OCI-LY7 (cell line): ENCODE data around the gene ELK3. TPM values are rescaled to one million over a fixed set of nuclear protein-coding genes. Genes with fewer than 3 reads are reported as not detected.

Experiments used
- Bru-seq: library from RNA; stranded (reverse); fragments of 400-500 nt; gene quantifications from one replicate; lab custom pipeline; 2021; lab: Mats Ljungman, UMichigan
- BruChase-seq, 2 experiments: library from RNA; stranded (reverse); fragments of 400-500 nt; gene quantifications; one replicate each; lab custom pipeline; 2021; lab: Mats Ljungman, UMichigan
- BruUV-seq: library from RNA; stranded (reverse); fragments of 400-500 nt; replicated peaks from 2 replicates; lab custom pipeline; 2021; lab: Mats Ljungman, UMichigan
- CTCF ChIA-PET: fragments of 300-600 bp; sonication (Branson Sonifier 250); formaldehyde crosslinking; loops from one replicate; lab custom pipeline; 2022; ENCODE audit warnings: antibody characterized with exemption; ENCODE audit not compliant: unreplicated experiment; lab: Charles Lee
- POLR2A ChIA-PET: fragments of 300-600 bp; sonication (Branson Sonifier 250); formaldehyde crosslinking; loops from one replicate; lab custom pipeline; 2022; ENCODE audit warnings: antibody characterized with exemption; lab: Charles Lee
- DNase-seq: peaks from one replicate; pipeline ENCODE4 v3.0.0-alpha.2; 2015; ENCODE audit warnings: low spot score
- H2AFZ ChIP-seq: fragments of 200-600 bp; sonication (generic), shearing (Covaris generic); 2 replicates; pipeline ENCODE4 v1.6.1; 2014; ENCODE audit warnings: mild to moderate bottlenecking, antibody characterized with exemption, low read length, moderate library complexity
- H3K27ac ChIP-seq: fragments of 200-600 bp; sonication (generic); 2 replicates; pipeline ENCODE4 v1.5.1; 2014; ENCODE audit warnings: mixed run types, low read depth, mild to moderate bottlenecking, moderate library complexity, low read length, inconsistent platforms; ENCODE audit not compliant: poor library complexity, severe bottlenecking
- H3K36me3 ChIP-seq: fragments of 200-600 bp; sonication (generic); 2 replicates; pipeline ENCODE4 v1.6.1; 2014; ENCODE audit warnings: mild to moderate bottlenecking, antibody characterized with exemption, low read length, moderate library complexity, mixed read lengths; ENCODE audit not compliant: insufficient read depth
- H3K4me1 ChIP-seq: fragments of 200-600 bp; sonication (generic); 2 replicates; pipeline ENCODE4 v1.5.1; 2014; ENCODE audit warnings: mild to moderate bottlenecking, low read length; ENCODE audit not compliant: insufficient read depth, poor library complexity, severe bottlenecking
- H3K4me2 ChIP-seq: fragments of 200-600 bp; sonication (generic); 2 replicates; pipeline ENCODE4 v1.6.1; 2014; ENCODE audit warnings: mild to moderate bottlenecking, low read length
- H3K4me3 ChIP-seq: fragments of 200-600 bp; sonication (generic); 2 replicates; pipeline ENCODE4 v1.5.1; 2014; ENCODE audit warnings: mild to moderate bottlenecking, low read depth, low read length; ENCODE audit not compliant: poor library complexity, severe bottlenecking
- H3K79me2 ChIP-seq: fragments of 200-600 bp; sonication (generic); 2 replicates; pipeline ENCODE4 v1.6.1; 2016; ENCODE audit warnings: low read depth, mild to moderate bottlenecking, low read length, moderate library complexity, mixed read lengths; ENCODE audit not compliant: insufficient read depth
- H3K9me2 ChIP-seq: fragments of 200-600 bp; sonication (generic); 2 replicates; pipeline ENCODE4 v1.6.1; 2016; ENCODE audit warnings: mild to moderate bottlenecking, low read length, mixed read lengths; ENCODE audit not compliant: insufficient read depth
- H3K9me3 ChIP-seq: fragments of 200-600 bp; sonication (generic); 2 replicates; pipeline ENCODE4 v1.6.1; 2014; ENCODE audit warnings: mild to moderate bottlenecking, mixed run types, low read length, mixed read lengths
- H4K20me1 ChIP-seq: fragments of 200-600 bp; sonication (generic); 2 replicates; pipeline ENCODE4 v1.6.1; 2014; ENCODE audit warnings: mild to moderate bottlenecking, antibody characterized with exemption, low read length, moderate library complexity, mixed read lengths; ENCODE audit not compliant: insufficient read depth
- EZH2phosphoT487 ChIP-seq: fragments of 200-600 bp; sonication (generic); IDR thresholded peaks from 2 replicates; pipeline ENCODE4 v1.6.1; 2018; ENCODE audit warnings: low read depth, borderline replicate concordance, mild to moderate bottlenecking, mixed run types, antibody characterized with exemption, low read length, moderate library complexity, mixed read lengths
- intact Hi-C: fragments of 100-400 bp; cut with micrococcal nuclease; formaldehyde crosslinking; loops from one replicate; pipeline ENCODE4 v1.10.0; 2022; ENCODE audit not compliant: unreplicated experiment
- long read RNA-seq: library from polyadenylated mRNA; stranded (forward); transcript quantifications from one replicate; pipeline ENCODE4 v2.0.0, GENCODE V29; 2022
- total RNA-seq, 2 experiments: library from RNA; depleted of rRNA in 1 of 2; stranded (reverse); fragments of >200 nt in 1 of 2; shearing (Covaris generic) in 1 of 2; gene quantifications; 2 replicates each; pipeline ENCODE4 v1.2.3, GENCODE V29; 2014 to 2022
- TF ChIP-seq, protein P1 (sequence below): fragments of 200-600 bp; sonication (generic); conservative IDR thresholded peaks from 2 replicates; pipeline ENCODE4 v1.5.1; 2014; ENCODE audit warnings: mild to moderate bottlenecking, antibody characterized with exemption, low read length, moderate library complexity, mixed read lengths

The ELK3 gene
- total RNA-seq (2014; rRNA removed; shearing (Covaris generic)) (1.9 and 2.2 TPM in 2 replicates), total RNA-seq (2022) (2.5 and 4.2 TPM in 2 replicates), Bru-seq, nascent RNA (percentile 42 among the genes with signal in this experiment), BruChase-seq, experiment 1, labeled RNA remaining after a 6-hour chase (percentile 46 among the genes with signal in this experiment), BruChase-seq, experiment 2, labeled RNA remaining after a 2-hour chase (percentile 42 among the genes with signal in this experiment)
- long read RNA-seq, full-length matches to known transcripts: 2 of 2 reads
- long read RNA-seq, partial matches to known transcripts: 0 of 2 reads
- long read RNA-seq, other reads (novel, unspliced or antisense): 0 of 2 reads

DNA sequence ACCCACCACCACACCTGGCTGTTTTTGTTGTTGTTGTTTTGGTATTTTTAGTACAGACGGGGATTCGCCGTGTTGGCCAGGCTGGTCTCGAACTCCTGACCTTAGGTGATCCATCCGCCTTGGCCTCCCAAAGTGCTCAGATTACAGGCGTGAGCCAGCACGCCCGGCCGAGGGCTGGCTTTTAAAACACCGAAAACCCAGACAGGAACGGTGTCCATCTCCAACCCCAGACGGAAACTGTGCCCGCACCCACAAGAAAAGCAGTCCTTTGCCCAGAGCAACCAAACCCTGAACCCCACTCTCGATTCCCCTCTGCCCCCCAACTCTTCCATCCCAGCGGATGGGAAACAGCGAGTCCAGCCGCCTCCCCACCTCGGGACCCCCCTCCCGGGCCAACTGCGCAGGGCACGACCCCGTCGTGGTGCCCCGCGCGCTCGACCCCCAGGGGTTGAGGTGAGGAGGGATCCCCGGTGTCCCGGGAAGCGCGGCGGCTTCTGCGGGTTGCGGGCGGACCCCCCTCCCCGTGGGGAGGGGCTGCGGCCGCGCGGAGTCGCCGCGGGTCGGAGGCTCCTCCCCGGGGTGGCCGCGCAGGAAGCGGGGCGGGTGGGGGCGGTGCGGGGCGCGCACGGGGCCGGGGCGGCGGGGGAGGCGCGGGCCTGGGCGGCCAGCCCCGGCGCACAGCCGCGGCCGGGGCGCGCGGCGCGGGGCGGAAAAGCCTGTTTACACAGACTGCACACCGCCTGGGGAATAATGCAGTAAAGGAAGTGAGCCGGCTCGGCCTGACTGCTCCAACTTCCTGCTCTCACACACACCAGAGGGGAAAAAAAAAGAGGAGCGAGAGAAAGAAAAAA is at the start of gene ELK3:
TSS of gene ELK3 (plus strand) at position 651 of the 851 bp plus-strand sequence.
- Histone ChIP-seq H3K9me3 (no peaks in the 10 kb centered on the region), H3K9me2 (no peaks in the 10 kb centered on the region), H3K4me3 (peak within 1 kb of the TSS; percentile 86), H4K20me1 (no peaks in the 10 kb centered on the region), H3K4me2 (peak within 1 kb of the TSS; percentile 99), H3K36me3 (no peaks in the 10 kb centered on the region), H2AFZ (peak within 1 kb of the TSS; percentile 69), H3K4me1 (peaks cover 60% of the 10 kb centered on the region), H3K27ac (peak within 1 kb of the TSS; percentile 46), H3K79me2 (peaks cover 7% of the 10 kb centered on the region; the same call in 1 of the 2 replicates)
- ChIA-PET CTCF (no interaction called here), POLR2A (interaction anchor here (0.8 kb wide), 1 partner anchor 167 kb away, joined by 3 read pairs; no protein-coding TSS in a partner anchor)
- no peak for TF ChIP-seq EZH2phosphoT487
- TF ChIP-seq, protein P1, sequence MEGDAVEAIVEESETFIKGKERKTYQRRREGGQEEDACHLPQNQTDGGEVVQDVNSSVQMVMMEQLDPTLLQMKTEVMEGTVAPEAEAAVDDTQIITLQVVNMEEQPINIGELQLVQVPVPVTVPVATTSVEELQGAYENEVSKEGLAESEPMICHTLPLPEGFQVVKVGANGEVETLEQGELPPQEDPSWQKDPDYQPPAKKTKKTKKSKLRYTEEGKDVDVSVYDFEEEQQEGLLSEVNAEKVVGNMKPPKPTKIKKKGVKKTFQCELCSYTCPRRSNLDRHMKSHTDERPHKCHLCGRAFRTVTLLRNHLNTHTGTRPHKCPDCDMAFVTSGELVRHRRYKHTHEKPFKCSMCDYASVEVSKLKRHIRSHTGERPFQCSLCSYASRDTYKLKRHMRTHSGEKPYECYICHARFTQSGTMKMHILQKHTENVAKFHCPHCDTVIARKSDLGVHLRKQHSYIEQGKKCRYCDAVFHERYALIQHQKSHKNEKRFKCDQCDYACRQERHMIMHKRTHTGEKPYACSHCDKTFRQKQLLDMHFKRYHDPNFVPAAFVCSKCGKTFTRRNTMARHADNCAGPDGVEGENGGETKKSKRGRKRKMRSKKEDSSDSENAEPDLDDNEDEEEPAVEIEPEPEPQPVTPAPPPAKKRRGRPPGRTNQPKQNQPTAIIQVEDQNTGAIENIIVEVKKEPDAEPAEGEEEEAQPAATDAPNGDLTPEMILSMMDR: no peak
- DNase-seq: peak; percentile 77
- BruUV-seq: no TSS peak
- intact Hi-C loops: loop anchor here (10.0 kb wide), 1 partner anchor 619 kb away; no protein-coding TSS in a partner anchor

DNA sequence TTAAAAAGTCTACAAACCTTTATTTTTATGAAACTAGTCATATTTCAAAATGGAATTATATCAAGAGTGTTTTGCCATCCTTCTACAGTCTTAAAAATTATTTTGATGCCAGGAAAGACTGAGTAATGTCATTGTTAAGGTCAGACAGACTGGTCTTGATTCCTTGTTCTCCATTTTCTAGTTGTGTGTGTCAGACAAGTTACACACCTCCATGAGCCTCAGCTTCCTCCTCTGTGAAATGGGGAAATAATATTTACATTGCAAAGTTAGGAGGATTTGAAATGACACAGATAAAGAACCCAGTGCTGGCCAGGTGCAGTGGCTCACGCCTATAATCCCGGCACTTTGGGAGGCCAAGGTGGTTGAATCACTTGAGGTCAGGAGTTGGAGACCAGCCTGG is 47.4 kb upstream of the ELK3 start:
- intact Hi-C loops: no loop called here
- H3K9me2 ChIP-seq: no peaks in the 10 kb centered on the region
- ChIA-PET CTCF (no interaction called here), POLR2A (interaction anchor here (0.9 kb wide), 1 partner anchor 15 kb away, joined by 3 read pairs; no protein-coding TSS in a partner anchor)
- H3K4me2 ChIP-seq: no peak overlapping the region
- TF ChIP-seq, protein P1: no peak
- TF ChIP-seq EZH2phosphoT487: no peak
- no peaks in the 10 kb centered on the region for H4K20me1 ChIP-seq
- no peaks in the 10 kb centered on the region for H3K36me3 ChIP-seq
- no TSS peak for BruUV-seq
- H3K9me3 ChIP-seq: no peaks in the 10 kb centered on the region
- no peak for DNase-seq
- no peak overlapping the region for H3K27ac ChIP-seq
- no peaks in the 10 kb centered on the region for H3K79me2 ChIP-seq
- H3K4me1 ChIP-seq: peaks cover 9% of the 10 kb centered on the region
- H2AFZ ChIP-seq: no peak overlapping the region
- no peak overlapping the region for H3K4me3 ChIP-seq
